Suprapubic skin (tissue), 4 donors: Measurements from ENCODE around the gene JAZF1.

Source experiments
- EP300 ChIP-seq: sonication (generic); formaldehyde crosslinking; IDR thresholded peaks from one replicate; pipeline ENCODE4 v1.6.1; 2017; ENCODE audit warnings: antibody characterized with exemption
- POLR2A ChIP-seq, 2 donors: fragments of 450-650 bp; IDR thresholded peaks; one replicate each; pipeline ENCODE4 v1.6.1; 2017; ENCODE audit warnings: antibody characterized with exemption in 2 of 2, mild to moderate bottlenecking in 2 of 2, moderate library complexity in 2 of 2
- POLR2AphosphoS5 ChIP-seq, 3 donors: sonication (generic); formaldehyde crosslinking; IDR thresholded peaks; one replicate each; pipeline ENCODE4 v1.6.1; 2017; ENCODE audit warnings: antibody characterized with exemption in 3 of 3
- TF ChIP-seq, protein P1 (sequence below), 2 donors: fragments of 200-600 bp in 1 of 2; fragments of 450-650 bp in 1 of 2; sonication (generic) in 1 of 2; IDR thresholded peaks; one replicate each; pipeline ENCODE4 v1.5.1; 2016 to 2019; ENCODE audit warnings: antibody characterized with exemption in 2 of 2, mild to moderate bottlenecking in 1 of 2, moderate library complexity in 1 of 2

DNA sequence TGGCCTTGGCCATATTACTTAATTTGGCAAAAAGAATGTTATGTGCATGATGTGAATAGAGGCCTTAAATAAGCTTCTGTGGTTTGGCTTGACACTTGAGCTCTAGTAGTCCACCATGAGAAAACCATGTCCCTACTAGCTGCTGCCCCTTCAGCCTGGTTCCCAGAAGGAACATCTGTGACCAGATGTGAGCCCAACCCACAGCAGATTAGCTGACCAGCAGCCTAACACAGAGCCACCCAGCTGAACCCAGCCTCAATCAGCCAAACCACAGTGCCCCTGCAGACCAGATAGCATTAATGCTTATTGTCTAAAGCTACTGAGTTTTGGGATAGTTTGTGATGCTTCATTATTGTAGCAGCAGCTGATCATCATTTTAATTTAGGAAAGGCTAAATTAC is 16.6 kb downstream of the JAZF1 start:
- TF ChIP-seq, protein P1, sequence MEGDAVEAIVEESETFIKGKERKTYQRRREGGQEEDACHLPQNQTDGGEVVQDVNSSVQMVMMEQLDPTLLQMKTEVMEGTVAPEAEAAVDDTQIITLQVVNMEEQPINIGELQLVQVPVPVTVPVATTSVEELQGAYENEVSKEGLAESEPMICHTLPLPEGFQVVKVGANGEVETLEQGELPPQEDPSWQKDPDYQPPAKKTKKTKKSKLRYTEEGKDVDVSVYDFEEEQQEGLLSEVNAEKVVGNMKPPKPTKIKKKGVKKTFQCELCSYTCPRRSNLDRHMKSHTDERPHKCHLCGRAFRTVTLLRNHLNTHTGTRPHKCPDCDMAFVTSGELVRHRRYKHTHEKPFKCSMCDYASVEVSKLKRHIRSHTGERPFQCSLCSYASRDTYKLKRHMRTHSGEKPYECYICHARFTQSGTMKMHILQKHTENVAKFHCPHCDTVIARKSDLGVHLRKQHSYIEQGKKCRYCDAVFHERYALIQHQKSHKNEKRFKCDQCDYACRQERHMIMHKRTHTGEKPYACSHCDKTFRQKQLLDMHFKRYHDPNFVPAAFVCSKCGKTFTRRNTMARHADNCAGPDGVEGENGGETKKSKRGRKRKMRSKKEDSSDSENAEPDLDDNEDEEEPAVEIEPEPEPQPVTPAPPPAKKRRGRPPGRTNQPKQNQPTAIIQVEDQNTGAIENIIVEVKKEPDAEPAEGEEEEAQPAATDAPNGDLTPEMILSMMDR (IDR thresholded peaks at IDR 0.05) = no peak
- TF ChIP-seq POLR2AphosphoS5 (IDR thresholded peaks at IDR 0.05) (no peak), EP300 (no peak), POLR2A (IDR thresholded peaks at IDR 0.05) (no peak)
